ENCODE data around the gene NR2C2.

DNA sequence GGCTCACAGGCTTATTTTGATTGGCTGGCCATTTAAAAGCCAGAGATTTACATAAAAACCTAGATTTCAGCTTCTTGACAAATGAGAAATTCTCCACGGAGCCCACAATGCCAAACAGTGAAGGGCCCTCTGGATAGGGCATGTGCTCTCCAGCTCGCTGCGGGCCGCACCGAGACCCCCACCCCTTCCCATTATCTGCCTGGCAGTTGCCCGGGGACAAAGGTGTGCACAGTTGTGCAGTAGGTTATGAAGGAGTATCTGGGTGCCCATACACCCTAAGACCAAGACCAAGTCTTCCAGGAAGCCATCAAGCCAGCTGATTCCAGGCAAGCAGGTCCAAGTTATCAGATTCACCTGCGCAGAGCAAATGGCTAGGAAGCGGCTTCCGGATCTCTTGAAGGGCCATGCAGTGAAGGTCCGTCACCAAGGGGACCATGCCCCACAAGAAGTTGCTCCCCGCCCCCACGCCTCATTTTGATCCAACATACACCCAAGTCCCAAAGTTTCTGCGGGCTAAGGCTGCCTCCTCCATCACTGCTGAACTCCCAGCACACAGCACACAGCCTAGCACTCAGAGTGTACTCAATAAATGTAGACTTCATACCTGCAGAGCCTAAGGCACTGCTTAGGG, 116.4 kb downstream of the NR2C2 start:
- TF ChIP-seq EZH2 (IDR thresholded peaks at IDR 0.05; ENCODE audit: borderline replicate concordance, insufficient read depth, low read depth, low read length, poor library complexity, severe bottlenecking), result no peak
- TF ChIP-seq, protein P1, sequence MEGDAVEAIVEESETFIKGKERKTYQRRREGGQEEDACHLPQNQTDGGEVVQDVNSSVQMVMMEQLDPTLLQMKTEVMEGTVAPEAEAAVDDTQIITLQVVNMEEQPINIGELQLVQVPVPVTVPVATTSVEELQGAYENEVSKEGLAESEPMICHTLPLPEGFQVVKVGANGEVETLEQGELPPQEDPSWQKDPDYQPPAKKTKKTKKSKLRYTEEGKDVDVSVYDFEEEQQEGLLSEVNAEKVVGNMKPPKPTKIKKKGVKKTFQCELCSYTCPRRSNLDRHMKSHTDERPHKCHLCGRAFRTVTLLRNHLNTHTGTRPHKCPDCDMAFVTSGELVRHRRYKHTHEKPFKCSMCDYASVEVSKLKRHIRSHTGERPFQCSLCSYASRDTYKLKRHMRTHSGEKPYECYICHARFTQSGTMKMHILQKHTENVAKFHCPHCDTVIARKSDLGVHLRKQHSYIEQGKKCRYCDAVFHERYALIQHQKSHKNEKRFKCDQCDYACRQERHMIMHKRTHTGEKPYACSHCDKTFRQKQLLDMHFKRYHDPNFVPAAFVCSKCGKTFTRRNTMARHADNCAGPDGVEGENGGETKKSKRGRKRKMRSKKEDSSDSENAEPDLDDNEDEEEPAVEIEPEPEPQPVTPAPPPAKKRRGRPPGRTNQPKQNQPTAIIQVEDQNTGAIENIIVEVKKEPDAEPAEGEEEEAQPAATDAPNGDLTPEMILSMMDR (IDR thresholded peaks at IDR 0.05), result no peak

Measured in B cell (primary cell).